Neutrophil (primary cell): ENCODE results near the gene KRT26.

Source experiments
- H3K27ac ChIP-seq: fragments of 200-600 bp; sonication (generic); 2 replicates; pipeline ENCODE4 v1.5.1; 2016; ENCODE audit warnings: mild to moderate bottlenecking, moderate library complexity
- H3K27me3 ChIP-seq: fragments of 200-600 bp; sonication (generic); 2 replicates; pipeline ENCODE4 v1.6.0; 2016; ENCODE audit warnings: mild to moderate bottlenecking
- H3K36me3 ChIP-seq: fragments of 200-600 bp; sonication (generic); 2 replicates; pipeline ENCODE4 v1.5.1; 2017
- H3K4me1 ChIP-seq, 2 experiments: fragments of 200-600 bp in 1 of 2; sonication (generic) in 1 of 2; 1 replicate in 1 of 2; 2 replicates in 1 of 2; pipeline versions ENCODE4 v1.5.1 to v1.6.1; 2013 to 2016; ENCODE audit warnings: low read depth in 1 of 2, low read length in 1 of 2, mild to moderate bottlenecking in 1 of 2, moderate library complexity in 1 of 2; ENCODE audit not compliant: control insufficient read depth in 1 of 2, insufficient read depth in 1 of 2
- H3K4me3 ChIP-seq, 2 experiments: fragments of 200-600 bp in 1 of 2; sonication (generic) in 1 of 2; 1 replicate in 1 of 2; 2 replicates in 1 of 2; pipeline ENCODE4 v1.5.1; 2013 to 2016; ENCODE audit warnings: low read depth in 1 of 2, low read length in 1 of 2, mild to moderate bottlenecking in 1 of 2, moderate library complexity in 1 of 2
- H3K9me3 ChIP-seq: fragments of 200-600 bp; sonication (generic); 2 replicates; pipeline ENCODE4 v1.5.1; 2016
- TF ChIP-seq, protein P1 (sequence below): fragments of 200-600 bp; sonication (generic); IDR thresholded peaks from 2 replicates; pipeline ENCODE4 v1.5.1; 2016; ENCODE audit warnings: antibody characterized with exemption

KRT26 gene

GRCh38 chr17:40812639-40813038 lies 40.6 kb upstream of the KRT26 start:
- Histone ChIP-seq H3K27ac (no peak overlapping the region), H3K27me3 (peaks cover 98% of the 10 kb centered on the region), H3K36me3 (no peaks in the 10 kb centered on the region), H3K4me3 (no peak overlapping the region), H3K9me3 (peaks cover 7% of the 10 kb centered on the region), H3K4me1 (no peaks in the 10 kb centered on the region)
- TF ChIP-seq, protein P1, sequence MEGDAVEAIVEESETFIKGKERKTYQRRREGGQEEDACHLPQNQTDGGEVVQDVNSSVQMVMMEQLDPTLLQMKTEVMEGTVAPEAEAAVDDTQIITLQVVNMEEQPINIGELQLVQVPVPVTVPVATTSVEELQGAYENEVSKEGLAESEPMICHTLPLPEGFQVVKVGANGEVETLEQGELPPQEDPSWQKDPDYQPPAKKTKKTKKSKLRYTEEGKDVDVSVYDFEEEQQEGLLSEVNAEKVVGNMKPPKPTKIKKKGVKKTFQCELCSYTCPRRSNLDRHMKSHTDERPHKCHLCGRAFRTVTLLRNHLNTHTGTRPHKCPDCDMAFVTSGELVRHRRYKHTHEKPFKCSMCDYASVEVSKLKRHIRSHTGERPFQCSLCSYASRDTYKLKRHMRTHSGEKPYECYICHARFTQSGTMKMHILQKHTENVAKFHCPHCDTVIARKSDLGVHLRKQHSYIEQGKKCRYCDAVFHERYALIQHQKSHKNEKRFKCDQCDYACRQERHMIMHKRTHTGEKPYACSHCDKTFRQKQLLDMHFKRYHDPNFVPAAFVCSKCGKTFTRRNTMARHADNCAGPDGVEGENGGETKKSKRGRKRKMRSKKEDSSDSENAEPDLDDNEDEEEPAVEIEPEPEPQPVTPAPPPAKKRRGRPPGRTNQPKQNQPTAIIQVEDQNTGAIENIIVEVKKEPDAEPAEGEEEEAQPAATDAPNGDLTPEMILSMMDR = no peak

DNA sequence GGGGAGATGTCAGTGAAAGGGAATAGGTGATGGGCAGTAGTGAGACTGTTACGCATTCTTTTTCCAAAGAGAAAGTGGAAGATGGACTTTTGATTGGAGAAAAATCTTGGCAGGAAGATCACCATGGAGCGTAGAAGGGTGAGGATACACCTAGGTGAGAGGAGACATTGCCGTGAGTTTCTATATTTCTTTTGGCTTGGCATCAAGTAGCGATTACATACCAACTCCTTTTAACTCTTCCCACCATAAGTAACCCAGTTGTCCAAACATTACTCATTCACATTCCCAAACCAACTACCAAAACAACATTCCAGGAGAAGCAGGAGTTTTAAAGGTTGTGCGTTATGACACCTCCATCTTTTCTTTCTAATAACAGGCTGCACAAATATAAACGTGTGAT lies 38.5 kb upstream of the KRT26 start:
- no peaks in the 10 kb centered on the region for H3K4me1 ChIP-seq
- no peak overlapping the region for H3K4me3 ChIP-seq
- TF ChIP-seq, protein P1 = no peak
- no peaks in the 10 kb centered on the region for H3K9me3 ChIP-seq
- no peaks in the 10 kb centered on the region for H3K36me3 ChIP-seq
- no peak overlapping the region for H3K27ac ChIP-seq
- peaks cover 100% of the 10 kb centered on the region for H3K27me3 ChIP-seq

DNA sequence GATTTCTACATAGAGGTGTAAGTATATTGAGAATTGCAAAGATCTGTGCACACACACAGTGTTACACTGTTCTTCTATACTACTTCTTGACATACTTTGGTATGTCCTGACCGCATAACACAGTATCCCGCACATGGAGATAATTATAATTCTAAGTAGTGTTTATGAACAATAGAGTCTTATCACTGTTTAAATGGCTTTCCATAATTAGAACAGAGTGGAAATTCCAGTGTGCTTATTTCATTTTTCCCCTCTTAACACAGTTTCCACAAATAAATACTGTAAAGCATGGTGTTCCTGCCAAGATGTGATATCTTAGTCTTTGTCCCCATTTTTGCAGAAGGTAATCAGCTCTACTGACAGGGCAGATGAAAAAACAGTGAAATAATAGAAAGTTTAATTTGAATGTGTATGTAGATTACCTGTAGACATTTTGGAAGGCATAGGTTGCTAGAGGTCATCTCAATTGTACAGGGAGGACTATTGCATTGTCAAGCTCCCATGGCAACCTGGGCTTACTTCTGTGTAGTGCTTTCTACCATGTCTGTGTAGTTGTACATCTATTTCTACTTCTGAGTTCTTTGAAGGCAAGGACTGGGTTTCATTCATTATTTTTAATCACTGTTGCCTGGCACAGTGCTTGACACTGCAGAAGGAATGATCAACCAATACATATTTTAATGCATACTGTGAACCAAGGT lies 37.9 kb upstream of the KRT26 start:
- Histone ChIP-seq H3K4me1 (no peaks in the 10 kb centered on the region), H3K36me3 (no peaks in the 10 kb centered on the region), H3K4me3 (no peak overlapping the region), H3K27ac (no peak overlapping the region), H3K27me3 (peaks cover 100% of the 10 kb centered on the region), H3K9me3 (no peaks in the 10 kb centered on the region)
- TF ChIP-seq, protein P1 = no peak

- TF ChIP-seq, protein P1 = no peak
- H3K36me3 ChIP-seq = no peaks in the 10 kb centered on the region
- H3K9me3 ChIP-seq = no peaks in the 10 kb centered on the region
- H3K27ac ChIP-seq = no peak overlapping the region
- H3K4me1 ChIP-seq = no peaks in the 10 kb centered on the region
- peaks cover 100% of the 10 kb centered on the region for H3K27me3 ChIP-seq
- H3K4me3 ChIP-seq = no peak overlapping the region
Observed at GRCh38 chr17:40806131-40806530, 34.1 kb upstream of the KRT26 start.

DNA sequence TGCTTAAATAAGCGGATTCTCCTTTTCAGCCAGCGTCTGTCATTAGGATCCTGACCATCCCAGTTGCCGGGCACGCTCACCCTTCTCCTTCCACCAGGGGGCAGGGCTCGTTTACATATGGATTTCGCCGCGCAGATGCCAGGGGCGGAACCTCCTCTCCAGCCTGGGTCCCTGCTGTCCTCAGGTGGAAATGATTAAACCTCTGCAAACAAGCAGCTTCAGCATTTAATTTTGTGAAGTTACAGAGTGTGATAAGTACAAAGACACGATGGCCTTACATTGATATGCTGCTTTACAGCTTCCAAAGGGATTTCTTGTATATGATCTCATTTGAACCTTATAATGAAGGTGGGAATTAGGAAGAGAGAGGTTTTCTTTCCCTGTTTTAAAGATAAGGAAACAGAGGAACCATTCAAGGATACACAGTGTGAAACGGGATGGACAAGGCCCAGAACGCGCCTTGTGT lies 31.6 kb upstream of the KRT26 start:
- H3K4me3 ChIP-seq = no peak overlapping the region
- H3K9me3 ChIP-seq = no peaks in the 10 kb centered on the region
- no peaks in the 10 kb centered on the region for H3K4me1 ChIP-seq
- TF ChIP-seq, protein P1 = peak; percentile 55
- H3K27me3 ChIP-seq = peaks cover 100% of the 10 kb centered on the region
- no peaks in the 10 kb centered on the region for H3K36me3 ChIP-seq
- no peak overlapping the region for H3K27ac ChIP-seq
